ENCODE results near the gene TUT4. TPM values are rescaled to one million over a fixed set of nuclear protein-coding genes. Genes with fewer than 3 reads are reported as not detected.

Gene TUT4
- 41.7 TPM for polyA plus RNA-seq (2012; ENCODE audit: missing spikeins)

- TF ChIP-seq POLR2A (IDR thresholded peaks at IDR 0.05; ENCODE audit: low read depth, low read length): no peak
- peak; percentile 65; the same call in 1 of the 2 replicates for TF ChIP-seq TAF1 (IDR thresholded peaks at IDR 0.05; ENCODE audit: borderline replicate concordance, low read depth, low read length)
- 0 out of 2 replicates have a peak, but pooled peaks have one; percentile 38 for TF ChIP-seq POLR2AphosphoS5 (IDR thresholded peaks at IDR 0.05; ENCODE audit: low read depth, low read length)
- no peak for FAIRE-seq
- peak; percentile 34 for DNase-seq (ENCODE audit: insufficient read length)
Measured at GRCh38 chr1:52552505-52553361, at the start of gene TUT4. TUT4 (minus strand) TSS chr1:52553092; CDS start chr1:52526280, 26,812 bp downstream.

- DNase-seq (ENCODE audit: insufficient read length) (peak; percentile 63), FAIRE-seq (peak; percentile 95)
- TF ChIP-seq POLR2A (IDR thresholded peaks at IDR 0.05; ENCODE audit: low read depth, low read length) (peak; percentile 80; the same call in 1 of the 2 replicates), POLR2AphosphoS5 (IDR thresholded peaks at IDR 0.05; ENCODE audit: low read depth, low read length) (peak; percentile 58; the same call in 1 of the 2 replicates), TAF1 (IDR thresholded peaks at IDR 0.05; ENCODE audit: borderline replicate concordance, low read depth, low read length) (peak; percentile 5; the same call in 1 of the 2 replicates)
Measured at GRCh38 chr1:52601991-52602855, 49.3 kb upstream of the TUT4 start, which contains the start of gene GPX7. GPX7 (plus strand) TSS chr1:52602371; CDS start chr1:52602410, 39 bp downstream.

GRCh38 chr1:52601519-52601918 lies 48.6 kb upstream of the TUT4 start:
- no peak for FAIRE-seq
- no peak for DNase-seq (ENCODE audit: insufficient read length)
- TF ChIP-seq POLR2AphosphoS5 (IDR thresholded peaks at IDR 0.05; ENCODE audit: low read depth, low read length) (no peak), POLR2A (IDR thresholded peaks at IDR 0.05; ENCODE audit: low read depth, low read length) (no peak), TAF1 (IDR thresholded peaks at IDR 0.05; ENCODE audit: borderline replicate concordance, low read depth, low read length) (no peak)

DNA sequence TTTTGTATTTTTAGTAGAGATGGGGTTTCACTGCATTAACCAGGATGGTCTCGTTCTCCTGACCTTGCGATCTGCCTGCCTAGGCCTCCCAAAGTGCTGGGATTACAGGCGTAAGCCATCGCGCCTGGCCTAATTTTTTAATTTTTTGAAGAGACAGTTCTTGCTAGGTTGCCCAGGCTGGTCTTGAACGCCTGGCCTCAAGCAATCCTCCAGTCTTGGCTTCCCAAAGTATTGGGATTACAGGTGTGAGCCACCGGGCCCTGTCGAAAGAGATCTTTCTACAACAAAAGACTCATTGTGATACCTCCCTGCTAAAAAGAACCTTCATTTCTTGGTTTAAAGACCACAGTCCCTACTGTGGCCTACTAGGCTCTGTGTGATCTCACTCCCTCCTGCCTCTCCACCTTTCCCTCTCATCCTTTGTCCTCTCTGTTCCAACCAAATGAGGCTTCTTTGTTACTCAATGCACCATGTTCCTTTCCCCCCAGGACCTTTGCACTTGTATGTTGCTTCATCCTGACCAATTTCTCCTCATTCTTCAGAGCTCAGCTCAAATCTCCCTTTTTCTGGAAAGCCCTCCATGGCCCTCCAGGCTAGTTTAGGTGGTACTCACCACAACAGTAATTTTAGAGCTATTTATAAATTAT lies 47.8 kb upstream of the TUT4 start:
- peak; percentile 40 for FAIRE-seq
- TF ChIP-seq POLR2AphosphoS5 (IDR thresholded peaks at IDR 0.05; ENCODE audit: low read depth, low read length): no peak
- no peak for TF ChIP-seq POLR2A (IDR thresholded peaks at IDR 0.05; ENCODE audit: low read depth, low read length)
- TF ChIP-seq TAF1 (IDR thresholded peaks at IDR 0.05; ENCODE audit: borderline replicate concordance, low read depth, low read length): no peak
- DNase-seq (ENCODE audit: insufficient read length): no peak

- DNase-seq (ENCODE audit: insufficient read length): no peak
- TF ChIP-seq POLR2AphosphoS5 (IDR thresholded peaks at IDR 0.05; ENCODE audit: low read depth, low read length) (no peak), POLR2A (IDR thresholded peaks at IDR 0.05; ENCODE audit: low read depth, low read length) (no peak), TAF1 (IDR thresholded peaks at IDR 0.05; ENCODE audit: borderline replicate concordance, low read depth, low read length) (no peak)
- no peak for FAIRE-seq
Measured at GRCh38 chr1:52599236-52599635, 46.3 kb upstream of the TUT4 start.

GRCh38 chr1:52598729-52599128 lies 45.8 kb upstream of the TUT4 start:
- no peak for FAIRE-seq
- TF ChIP-seq TAF1 (IDR thresholded peaks at IDR 0.05; ENCODE audit: borderline replicate concordance, low read depth, low read length) (no peak), POLR2AphosphoS5 (IDR thresholded peaks at IDR 0.05; ENCODE audit: low read depth, low read length) (no peak)
- no peak for DNase-seq (ENCODE audit: insufficient read length)

DNA sequence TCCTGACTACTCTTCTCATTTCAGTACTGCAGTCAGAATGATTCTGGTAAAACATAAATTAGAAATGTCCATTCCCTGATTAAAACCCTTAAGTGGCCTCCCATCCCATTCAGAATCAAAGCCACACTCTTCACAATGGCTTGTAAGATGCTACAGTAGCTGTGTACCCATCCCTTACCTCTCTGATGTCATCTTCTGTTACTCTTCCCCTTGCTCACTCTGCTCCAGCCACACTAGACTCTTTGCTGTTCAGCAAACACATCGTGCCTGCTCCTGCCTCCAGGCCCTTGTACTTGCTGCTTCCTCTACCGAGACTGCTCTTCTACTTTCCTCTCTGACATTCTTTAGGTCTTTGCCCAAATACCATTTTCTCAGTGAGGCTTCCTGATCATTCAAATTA lies 45.0 kb upstream of the TUT4 start:
- DNase-seq (ENCODE audit: insufficient read length): no peak
- no peak for TF ChIP-seq POLR2A (IDR thresholded peaks at IDR 0.05; ENCODE audit: low read depth, low read length)
- no peak for TF ChIP-seq POLR2AphosphoS5 (IDR thresholded peaks at IDR 0.05; ENCODE audit: low read depth, low read length)
- TF ChIP-seq TAF1 (IDR thresholded peaks at IDR 0.05; ENCODE audit: borderline replicate concordance, low read depth, low read length): no peak
- no peak for FAIRE-seq

GRCh38 chr1:52595061-52595460 lies 42.2 kb upstream of the TUT4 start:
- FAIRE-seq (no peak), DNase-seq (ENCODE audit: insufficient read length) (no peak)
- no peak for TF ChIP-seq POLR2AphosphoS5 (IDR thresholded peaks at IDR 0.05; ENCODE audit: low read depth, low read length)
- no peak for TF ChIP-seq TAF1 (IDR thresholded peaks at IDR 0.05; ENCODE audit: borderline replicate concordance, low read depth, low read length)
- no peak for TF ChIP-seq POLR2A (IDR thresholded peaks at IDR 0.05; ENCODE audit: low read depth, low read length)

- TF ChIP-seq TAF1 (IDR thresholded peaks at IDR 0.05; ENCODE audit: borderline replicate concordance, low read depth, low read length) (no peak), POLR2A (IDR thresholded peaks at IDR 0.05; ENCODE audit: low read depth, low read length) (no peak), POLR2AphosphoS5 (IDR thresholded peaks at IDR 0.05; ENCODE audit: low read depth, low read length) (no peak)
- DNase-seq (ENCODE audit: insufficient read length) (no peak), FAIRE-seq (no peak)
Measured at GRCh38 chr1:52593495-52593894, 40.6 kb upstream of the TUT4 start.

DNA sequence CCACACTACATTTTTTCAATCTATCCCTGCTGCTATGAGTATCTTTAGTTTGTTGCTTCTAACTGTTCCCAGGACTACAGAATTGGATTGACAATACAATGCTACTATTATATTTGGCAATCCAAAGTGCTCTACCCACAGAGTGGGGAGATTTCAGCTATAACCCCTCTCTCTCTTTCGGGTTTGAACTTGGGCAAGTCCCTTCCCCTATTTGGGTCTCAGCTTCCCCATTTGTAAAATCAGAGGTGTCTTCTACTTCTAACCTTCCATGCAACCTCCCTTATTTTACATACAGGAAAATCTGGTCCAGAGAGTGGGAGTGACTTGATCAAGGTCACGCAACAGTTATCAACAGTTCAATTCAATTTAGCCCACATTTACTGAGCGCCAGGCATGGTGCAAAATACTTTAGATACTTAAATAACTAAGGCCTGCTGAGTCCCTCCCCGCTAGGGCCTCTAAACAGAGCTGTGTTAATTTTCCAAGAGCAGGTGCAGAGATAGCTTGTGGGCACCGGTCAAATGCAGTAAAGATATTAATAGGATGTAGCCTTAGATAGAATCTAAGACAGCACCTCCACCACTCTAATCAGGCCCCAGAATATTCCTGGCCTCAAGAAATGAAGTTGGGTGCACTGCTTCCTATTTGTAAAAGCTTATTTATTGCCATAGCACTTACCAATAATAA lies 39.9 kb upstream of the TUT4 start:
- DNase-seq (ENCODE audit: insufficient read length) (no peak), FAIRE-seq (no peak)
- no peak for TF ChIP-seq POLR2AphosphoS5 (IDR thresholded peaks at IDR 0.05; ENCODE audit: low read depth, low read length)
- no peak for TF ChIP-seq POLR2A (IDR thresholded peaks at IDR 0.05; ENCODE audit: low read depth, low read length)
- TF ChIP-seq TAF1 (IDR thresholded peaks at IDR 0.05; ENCODE audit: borderline replicate concordance, low read depth, low read length): no peak

Measured in GM12892 (cell line).